Prostate gland (tissue), 2 donors: ENCODE measurements around the gene FBXW7.

Source experiments
- CTCF ChIP-seq, 4 experiments: fragments of 200-600 bp in 2 of 4; fragments of 450-650 bp in 2 of 4; sonication (generic) in 2 of 4; IDR thresholded peaks; 1 replicate in 3 of 4; 2 replicates in 1 of 4; pipeline ENCODE4 v1.5.1; 2016 to 2019; ENCODE audit warnings: antibody characterized with exemption in 4 of 4, mild to moderate bottlenecking in 2 of 4, moderate library complexity in 2 of 4
- POLR2A ChIP-seq: fragments of 450-650 bp; IDR thresholded peaks from one replicate; pipeline ENCODE4 v1.6.1; 2016; ENCODE audit warnings: antibody characterized with exemption, mild to moderate bottlenecking

GRCh38 chr4:152372444-152372843, 163.4 kb downstream of the FBXW7 start:
- TF ChIP-seq CTCF (IDR thresholded peaks at IDR 0.05) (no peak), POLR2A (no peak)
